GM23338 (cell line): Measurements from ENCODE around the gene DNAJA3. TPM values are rescaled to one million over a fixed set of nuclear protein-coding genes. Genes with fewer than 3 reads are reported as not detected.

Experiments
- ATAC-seq: fragments of 200-7000 bp; cut with Tn5 transposase; 3 replicates; pipeline ENCODE4 v1.9.1; 2020
- DNase-seq: peaks from one replicate; pipeline ENCODE4 v3.0.0-alpha.2; 2015; ENCODE audit warnings: low spot score
- H2AFZ ChIP-seq: fragments of 200-600 bp; sonication (generic); 2 replicates; pipeline ENCODE4 v1.8.0; 2016; ENCODE audit warnings: antibody characterized with exemption, mild to moderate bottlenecking, moderate library complexity
- H3F3A ChIP-seq: fragments of 200-600 bp; sonication (generic); replicated peaks from 2 replicates; pipeline ENCODE4 v1.8.0; 2017; ENCODE audit warnings: antibody characterized with exemption, mixed run types, low read depth
- H3K27ac ChIP-seq: fragments of 200-600 bp; sonication (generic); 2 replicates; pipeline ENCODE4 v1.6.1; 2016; ENCODE audit warnings: low read depth
- H3K27me3 ChIP-seq: fragments of 200-600 bp; sonication (generic); 2 replicates; pipeline ENCODE4 v1.8.0; 2016; ENCODE audit warnings: mild to moderate bottlenecking, mixed run types, moderate library complexity; ENCODE audit not compliant: insufficient read depth
- H3K36me3 ChIP-seq: fragments of 200-600 bp; sonication (generic); 2 replicates; pipeline ENCODE4 v1.8.0; 2016; ENCODE audit warnings: mild to moderate bottlenecking; ENCODE audit not compliant: insufficient read depth
- H3K4me1 ChIP-seq: fragments of 200-600 bp; sonication (generic); 2 replicates; pipeline ENCODE4 v1.8.0; 2016; ENCODE audit warnings: mild to moderate bottlenecking, moderate library complexity; ENCODE audit not compliant: insufficient read depth
- H3K4me2 ChIP-seq: fragments of 200-600 bp; sonication (generic); 2 replicates; pipeline ENCODE4 v1.7.1; 2017; ENCODE audit warnings: mixed run types
- H3K4me3 ChIP-seq: fragments of 200-600 bp; sonication (generic); 2 replicates; pipeline ENCODE4 v1.6.1; 2016; ENCODE audit warnings: mixed run types
- H3K79me2 ChIP-seq: fragments of 200-600 bp; sonication (generic); replicated peaks from 2 replicates; pipeline ENCODE4 v1.8.0; 2017; ENCODE audit warnings: mild to moderate bottlenecking; ENCODE audit not compliant: insufficient read depth
- H3K9me2 ChIP-seq: fragments of 200-600 bp; sonication (generic); 2 replicates; pipeline ENCODE4 v1.8.0; 2017; ENCODE audit not compliant: insufficient read depth
- H4K20me1 ChIP-seq: fragments of 200-600 bp; sonication (generic); replicated peaks from 2 replicates; pipeline ENCODE4 v1.8.0; 2017; ENCODE audit warnings: mild to moderate bottlenecking; ENCODE audit not compliant: insufficient read depth
- H3K27ac Mint-ChIP-seq: 2 replicates; pipeline ENCODE4 v1.8.0; 2020; ENCODE audit warnings: inconsistent platforms, mild to moderate bottlenecking, moderate library complexity, mixed read lengths
- H3K27me3 Mint-ChIP-seq: 3 replicates; pipeline ENCODE4 v1.8.0; 2022; ENCODE audit warnings: low read depth, mild to moderate bottlenecking, moderate library complexity, mixed read lengths, inconsistent platforms; ENCODE audit not compliant: insufficient read depth, poor library complexity
- H3K36me3 Mint-ChIP-seq: 3 replicates; pipeline ENCODE4 v1.8.0; 2021; ENCODE audit warnings: low read depth, mild to moderate bottlenecking, inconsistent platforms, moderate library complexity, mixed read lengths
- H3K4me1 Mint-ChIP-seq: 3 replicates; pipeline ENCODE4 v1.8.0; 2020; ENCODE audit warnings: mild to moderate bottlenecking, inconsistent platforms, mixed read lengths
- H3K4me3 Mint-ChIP-seq: 3 replicates; pipeline ENCODE4 v1.8.0; 2021; ENCODE audit warnings: moderate library complexity, mild to moderate bottlenecking, inconsistent platforms, mixed read lengths
- H3K9me3 Mint-ChIP-seq: 3 replicates; pipeline ENCODE4 v1.8.0; 2020; ENCODE audit warnings: moderate library complexity, mild to moderate bottlenecking, inconsistent platforms, mixed read lengths
- CREB1 ChIP-seq: fragments of 250-450 bp; sonication (Bioruptor Pico); IDR thresholded peaks from 2 replicates; pipeline ENCODE4 v1.5.0; 2020; ENCODE audit warnings: low read depth, mild to moderate bottlenecking, moderate library complexity
- JUNB ChIP-seq: IDR thresholded peaks from one replicate; pipeline ENCODE4 v1.6.1; 2016; ENCODE audit warnings: antibody characterized with exemption; ENCODE audit not compliant: unreplicated experiment
- POLR2AphosphoS5 ChIP-seq: IDR thresholded peaks from 2 replicates; pipeline ENCODE4 v1.6.1; 2016; ENCODE audit warnings: antibody characterized with exemption, low read depth
- ZNF114 ChIP-seq: fragments of 250-450 bp; sonication (Bioruptor Pico); IDR thresholded peaks from 2 replicates; pipeline ENCODE4 v1.5.0; 2020; ENCODE audit warnings: mild to moderate bottlenecking, moderate library complexity
- ZNF331 ChIP-seq: fragments of 250-450 bp; sonication (Bioruptor Pico); IDR thresholded peaks from 2 replicates; pipeline ENCODE4 v1.5.0; 2020; ENCODE audit warnings: low read depth, mild to moderate bottlenecking, moderate library complexity
- polyA plus RNA-seq: library from polyadenylated mRNA; unstranded; fragments of >200 nt; fragmentation: Nextera tagmentation; extraction: Ambion mirVana; gene quantifications from 2 replicates; pipeline ENCODE4 v1.2.1, GENCODE V29; 2016
- total RNA-seq: library from RNA; depleted of rRNA; stranded (reverse); fragments of >200 nt; shearing (Covaris generic); gene quantifications from 2 replicates; pipeline ENCODE4 v1.2.3, GENCODE V29; 2014
- TF ChIP-seq, protein P1 (sequence below), 2 experiments: fragments of 200-600 bp in 1 of 2; sonication (generic) in 1 of 2; conservative IDR thresholded peaks; 2 replicates each; pipeline versions ENCODE4 v1.5.1 to v1.6.1; 2016 to 2017; ENCODE audit warnings: antibody characterized with exemption in 2 of 2, low read depth in 2 of 2, mild to moderate bottlenecking in 2 of 2, moderate library complexity in 1 of 2
- TF ChIP-seq, protein P2 (sequence below): IDR thresholded peaks from 2 replicates; pipeline ENCODE4 v1.6.1; 2016; ENCODE audit warnings: antibody characterized with exemption
- TF ChIP-seq, protein P3 (sequence below): IDR thresholded peaks from one replicate; pipeline ENCODE4 v1.6.1; 2018; ENCODE audit warnings: antibody characterized with exemption; ENCODE audit not compliant: unreplicated experiment

DNAJA3 gene
- total and polyA plus RNA-seq, 2 experiments from 2014 or later: 56.3 to 75.5 TPM

DNA sequence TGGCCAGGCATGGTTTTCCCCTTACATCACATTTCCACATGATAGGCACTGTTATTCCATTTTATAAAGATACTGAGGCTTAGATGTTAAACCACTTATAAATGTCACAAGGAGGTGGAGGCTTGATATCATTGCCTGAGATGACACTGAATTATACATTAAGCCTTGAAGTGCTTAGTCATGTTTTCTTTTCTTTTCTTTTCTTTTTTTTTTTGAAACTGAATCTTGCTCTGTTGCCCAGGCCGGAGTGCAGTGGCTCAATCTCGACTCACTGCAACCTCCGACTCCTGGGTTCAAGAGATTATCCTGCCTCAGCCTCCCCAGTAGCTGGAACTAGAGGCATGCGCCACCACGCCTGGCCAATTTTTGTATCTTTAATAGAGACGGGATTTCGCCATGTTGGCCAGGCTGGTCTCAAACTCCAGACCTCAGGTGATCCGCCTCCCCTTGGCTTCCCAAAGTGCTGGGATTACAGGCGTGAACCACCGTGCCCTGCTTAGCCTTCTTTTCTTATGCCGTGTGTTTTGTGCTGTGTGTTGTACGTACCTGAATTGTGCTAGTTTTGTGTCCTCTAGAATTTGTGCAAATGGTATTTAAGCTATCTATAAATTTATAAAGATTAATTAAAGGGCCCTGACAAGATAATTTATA lies 1.2 kb downstream of the DNAJA3 start:
- Mint-ChIP-seq H3K4me3 (peak overlapping the region; percentile 97), H3K27ac (peak overlapping the region; percentile 97), H3K27me3 (peaks cover 11% of the 10 kb centered on the region), H3K4me1 (peaks cover 16% of the 10 kb centered on the region), H3K9me3 (no peaks in the 10 kb centered on the region), H3K36me3 (peaks cover 17% of the 10 kb centered on the region)
- Histone ChIP-seq H3K79me2 (peaks cover 47% of the 10 kb centered on the region), H3K27ac (peak overlapping the region; percentile 16; the same call in 1 of the 2 replicates), H3K4me3 (peak overlapping the region; percentile 67), H2AFZ (no peak overlapping the region), H3K9me2 (no peaks in the 10 kb centered on the region), H3F3A (0 out of 2 replicates have a peak, but pooled peaks cover 4% of the 10 kb centered on the region), H3K36me3 (peaks cover 5% of the 10 kb centered on the region; the same call in 1 of the 2 replicates), H4K20me1 (peaks cover 10% of the 10 kb centered on the region), H3K4me1 (peaks cover 16% of the 10 kb centered on the region), H3K4me2 (peak overlapping the region; percentile 96), H3K27me3 (no peaks in the 10 kb centered on the region)
- TF ChIP-seq, protein P1, sequence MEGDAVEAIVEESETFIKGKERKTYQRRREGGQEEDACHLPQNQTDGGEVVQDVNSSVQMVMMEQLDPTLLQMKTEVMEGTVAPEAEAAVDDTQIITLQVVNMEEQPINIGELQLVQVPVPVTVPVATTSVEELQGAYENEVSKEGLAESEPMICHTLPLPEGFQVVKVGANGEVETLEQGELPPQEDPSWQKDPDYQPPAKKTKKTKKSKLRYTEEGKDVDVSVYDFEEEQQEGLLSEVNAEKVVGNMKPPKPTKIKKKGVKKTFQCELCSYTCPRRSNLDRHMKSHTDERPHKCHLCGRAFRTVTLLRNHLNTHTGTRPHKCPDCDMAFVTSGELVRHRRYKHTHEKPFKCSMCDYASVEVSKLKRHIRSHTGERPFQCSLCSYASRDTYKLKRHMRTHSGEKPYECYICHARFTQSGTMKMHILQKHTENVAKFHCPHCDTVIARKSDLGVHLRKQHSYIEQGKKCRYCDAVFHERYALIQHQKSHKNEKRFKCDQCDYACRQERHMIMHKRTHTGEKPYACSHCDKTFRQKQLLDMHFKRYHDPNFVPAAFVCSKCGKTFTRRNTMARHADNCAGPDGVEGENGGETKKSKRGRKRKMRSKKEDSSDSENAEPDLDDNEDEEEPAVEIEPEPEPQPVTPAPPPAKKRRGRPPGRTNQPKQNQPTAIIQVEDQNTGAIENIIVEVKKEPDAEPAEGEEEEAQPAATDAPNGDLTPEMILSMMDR (conservative IDR thresholded peaks at IDR 0.05; ENCODE audit: low read depth in 2 of 2): no peak
- no peak for DNase-seq
- ATAC-seq: no peak

DNA sequence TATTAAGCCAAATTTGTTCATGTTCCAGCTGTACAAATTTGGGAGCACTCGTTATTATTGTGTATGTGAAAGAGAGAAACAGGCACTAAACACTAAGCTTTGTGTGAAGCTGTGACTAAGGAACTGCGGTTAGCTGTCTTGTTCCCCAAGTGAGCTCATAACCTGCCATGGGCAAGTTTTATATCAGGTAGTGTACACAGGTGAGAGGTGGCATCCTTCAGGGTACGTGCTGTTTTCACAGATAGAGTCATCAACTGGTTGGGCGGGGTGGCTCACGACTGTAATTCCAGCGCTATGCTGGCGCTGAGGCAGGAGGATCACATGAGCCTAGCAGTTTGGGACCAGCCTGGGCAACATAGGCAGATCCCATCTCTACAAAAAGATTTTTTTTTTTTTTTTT lies 2.8 kb downstream of the DNAJA3 start:
- H4K20me1 ChIP-seq: peaks cover 13% of the 10 kb centered on the region
- no peak overlapping the region for H3K4me3 Mint-ChIP-seq
- DNase-seq: no peak
- no peaks in the 10 kb centered on the region for H3K9me2 ChIP-seq
- peaks cover 19% of the 10 kb centered on the region for H3K36me3 Mint-ChIP-seq
- H3K27me3 Mint-ChIP-seq: peaks cover 11% of the 10 kb centered on the region
- no peak overlapping the region for H3K4me3 ChIP-seq
- no peak overlapping the region for H3K27ac ChIP-seq
- no peak for ATAC-seq
- peaks cover 6% of the 10 kb centered on the region; the same call in 1 of the 2 replicates for H3K36me3 ChIP-seq
- peaks cover 47% of the 10 kb centered on the region for H3K79me2 ChIP-seq
- H3F3A ChIP-seq: 0 out of 2 replicates have a peak, but pooled peaks cover 4% of the 10 kb centered on the region
- peaks cover 16% of the 10 kb centered on the region for H3K4me1 ChIP-seq
- H3K27me3 ChIP-seq: no peaks in the 10 kb centered on the region
- H3K9me3 Mint-ChIP-seq: no peaks in the 10 kb centered on the region
- no peak overlapping the region for H3K27ac Mint-ChIP-seq
- no peak overlapping the region for H2AFZ ChIP-seq
- H3K4me1 Mint-ChIP-seq: peaks cover 16% of the 10 kb centered on the region
- no peak overlapping the region for H3K4me2 ChIP-seq
- TF ChIP-seq, protein P1 (conservative IDR thresholded peaks at IDR 0.05; ENCODE audit: low read depth in 2 of 2): no peak
- TF ChIP-seq, protein P2, sequence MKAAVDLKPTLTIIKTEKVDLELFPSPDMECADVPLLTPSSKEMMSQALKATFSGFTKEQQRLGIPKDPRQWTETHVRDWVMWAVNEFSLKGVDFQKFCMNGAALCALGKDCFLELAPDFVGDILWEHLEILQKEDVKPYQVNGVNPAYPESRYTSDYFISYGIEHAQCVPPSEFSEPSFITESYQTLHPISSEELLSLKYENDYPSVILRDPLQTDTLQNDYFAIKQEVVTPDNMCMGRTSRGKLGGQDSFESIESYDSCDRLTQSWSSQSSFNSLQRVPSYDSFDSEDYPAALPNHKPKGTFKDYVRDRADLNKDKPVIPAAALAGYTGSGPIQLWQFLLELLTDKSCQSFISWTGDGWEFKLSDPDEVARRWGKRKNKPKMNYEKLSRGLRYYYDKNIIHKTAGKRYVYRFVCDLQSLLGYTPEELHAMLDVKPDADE: no peak
- TF ChIP-seq ZNF331 (CRISPR knock-in tag): no peak
- no peak for TF ChIP-seq CREB1 (CRISPR knock-in tag)
- TF ChIP-seq, protein P3, sequence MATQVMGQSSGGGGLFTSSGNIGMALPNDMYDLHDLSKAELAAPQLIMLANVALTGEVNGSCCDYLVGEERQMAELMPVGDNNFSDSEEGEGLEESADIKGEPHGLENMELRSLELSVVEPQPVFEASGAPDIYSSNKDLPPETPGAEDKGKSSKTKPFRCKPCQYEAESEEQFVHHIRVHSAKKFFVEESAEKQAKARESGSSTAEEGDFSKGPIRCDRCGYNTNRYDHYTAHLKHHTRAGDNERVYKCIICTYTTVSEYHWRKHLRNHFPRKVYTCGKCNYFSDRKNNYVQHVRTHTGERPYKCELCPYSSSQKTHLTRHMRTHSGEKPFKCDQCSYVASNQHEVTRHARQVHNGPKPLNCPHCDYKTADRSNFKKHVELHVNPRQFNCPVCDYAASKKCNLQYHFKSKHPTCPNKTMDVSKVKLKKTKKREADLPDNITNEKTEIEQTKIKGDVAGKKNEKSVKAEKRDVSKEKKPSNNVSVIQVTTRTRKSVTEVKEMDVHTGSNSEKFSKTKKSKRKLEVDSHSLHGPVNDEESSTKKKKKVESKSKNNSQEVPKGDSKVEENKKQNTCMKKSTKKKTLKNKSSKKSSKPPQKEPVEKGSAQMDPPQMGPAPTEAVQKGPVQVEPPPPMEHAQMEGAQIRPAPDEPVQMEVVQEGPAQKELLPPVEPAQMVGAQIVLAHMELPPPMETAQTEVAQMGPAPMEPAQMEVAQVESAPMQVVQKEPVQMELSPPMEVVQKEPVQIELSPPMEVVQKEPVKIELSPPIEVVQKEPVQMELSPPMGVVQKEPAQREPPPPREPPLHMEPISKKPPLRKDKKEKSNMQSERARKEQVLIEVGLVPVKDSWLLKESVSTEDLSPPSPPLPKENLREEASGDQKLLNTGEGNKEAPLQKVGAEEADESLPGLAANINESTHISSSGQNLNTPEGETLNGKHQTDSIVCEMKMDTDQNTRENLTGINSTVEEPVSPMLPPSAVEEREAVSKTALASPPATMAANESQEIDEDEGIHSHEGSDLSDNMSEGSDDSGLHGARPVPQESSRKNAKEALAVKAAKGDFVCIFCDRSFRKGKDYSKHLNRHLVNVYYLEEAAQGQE: no peak
- no peak for TF ChIP-seq ZNF114 (CRISPR knock-in tag)
- TF ChIP-seq JUNB: no peak
- no peak for TF ChIP-seq POLR2AphosphoS5
